Measurements from ENCODE around the gene IRF2.

GRCh38 chr4:184473499-184474262 lies 669 bp downstream of the IRF2 start:
- no peak for TF ChIP-seq POLR2A (IDR thresholded peaks at IDR 0.05)
- TF ChIP-seq CTCF (IDR thresholded peaks at IDR 0.05): no peak

All from ovary (tissue), 3 donors.